AG09319 (cell line): ENCODE measurements around the gene RABGAP1L.

Experiments used
- DNase-seq: peaks from one replicate; pipeline ENCODE4 v3.0.0-alpha.2; 2010; ENCODE audit warnings: low read depth; ENCODE audit errors: extremely low read depth
- TF ChIP-seq, protein P1 (sequence below): IDR thresholded peaks from 2 replicates; pipeline ENCODE4 v1.5.1; 2011; ENCODE audit warnings: low read depth, mild to moderate bottlenecking, inconsistent platforms, low read length, moderate library complexity

RABGAP1L gene

DNA sequence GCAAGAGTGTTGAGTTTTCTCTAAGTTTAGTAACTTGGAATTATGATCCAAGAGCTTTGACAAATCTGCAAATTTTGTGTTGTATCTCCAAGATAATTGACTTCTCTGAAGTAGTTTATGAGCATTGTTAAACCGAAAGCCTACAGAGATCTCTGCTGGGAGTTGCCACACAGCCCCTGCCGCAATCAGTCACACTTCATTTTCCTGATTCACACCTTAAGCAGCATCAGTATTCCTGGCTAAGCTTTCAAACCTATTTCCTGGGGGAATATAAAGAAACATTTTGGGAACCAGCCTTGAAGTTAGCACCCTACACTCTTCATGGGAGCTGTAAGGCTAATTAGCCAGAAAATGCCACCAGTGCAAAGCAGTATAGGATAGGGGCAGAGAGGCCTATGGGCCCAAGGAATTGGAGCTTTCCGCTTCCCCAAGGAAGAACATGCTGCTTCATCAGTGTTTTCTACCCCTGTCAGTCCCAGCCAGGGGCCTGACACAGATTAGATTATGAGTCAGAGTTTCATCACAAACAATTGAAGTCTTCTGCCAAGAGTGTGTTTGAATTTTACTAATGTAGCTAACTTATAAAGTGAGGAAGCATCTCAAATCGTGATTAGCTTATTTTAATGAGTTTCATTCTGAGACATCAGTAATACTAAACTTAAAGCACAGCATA lies 817.3 kb downstream of the RABGAP1L start:
- no peak for DNase-seq

DNA sequence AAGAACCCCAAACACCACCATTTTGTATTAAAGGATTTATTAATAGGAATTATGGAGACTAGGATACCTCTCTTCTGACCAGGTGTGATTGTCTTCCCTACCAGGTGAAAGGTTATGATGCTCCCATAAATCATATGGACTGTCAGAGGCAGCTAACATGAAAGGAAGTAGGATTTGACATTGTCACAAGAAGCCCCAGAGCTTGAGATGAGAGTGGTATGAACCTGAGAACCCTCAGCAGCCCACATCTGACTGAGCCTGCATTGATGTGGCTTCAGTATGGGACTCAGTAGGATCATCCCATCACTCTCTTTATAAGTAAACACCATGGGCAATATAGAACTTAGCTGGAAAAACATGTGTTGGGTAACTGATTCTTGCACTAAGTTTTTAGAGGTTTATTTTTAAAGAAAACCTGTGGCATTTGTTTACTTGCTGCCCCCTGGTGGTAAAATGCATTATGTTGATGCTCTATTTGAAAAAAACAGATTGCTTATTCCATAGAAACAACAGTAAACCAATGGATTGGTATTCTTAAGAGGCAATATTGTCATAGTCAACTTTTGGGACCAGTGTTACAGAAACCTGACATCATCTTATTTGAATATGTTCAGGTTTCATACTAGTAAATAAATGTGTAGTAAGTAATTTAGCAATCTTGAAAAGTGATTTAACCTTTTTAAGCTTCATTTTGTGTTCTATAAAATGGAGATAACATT lies 823.8 kb downstream of the RABGAP1L start:
- DNase-seq: no peak
- TF ChIP-seq, protein P1, sequence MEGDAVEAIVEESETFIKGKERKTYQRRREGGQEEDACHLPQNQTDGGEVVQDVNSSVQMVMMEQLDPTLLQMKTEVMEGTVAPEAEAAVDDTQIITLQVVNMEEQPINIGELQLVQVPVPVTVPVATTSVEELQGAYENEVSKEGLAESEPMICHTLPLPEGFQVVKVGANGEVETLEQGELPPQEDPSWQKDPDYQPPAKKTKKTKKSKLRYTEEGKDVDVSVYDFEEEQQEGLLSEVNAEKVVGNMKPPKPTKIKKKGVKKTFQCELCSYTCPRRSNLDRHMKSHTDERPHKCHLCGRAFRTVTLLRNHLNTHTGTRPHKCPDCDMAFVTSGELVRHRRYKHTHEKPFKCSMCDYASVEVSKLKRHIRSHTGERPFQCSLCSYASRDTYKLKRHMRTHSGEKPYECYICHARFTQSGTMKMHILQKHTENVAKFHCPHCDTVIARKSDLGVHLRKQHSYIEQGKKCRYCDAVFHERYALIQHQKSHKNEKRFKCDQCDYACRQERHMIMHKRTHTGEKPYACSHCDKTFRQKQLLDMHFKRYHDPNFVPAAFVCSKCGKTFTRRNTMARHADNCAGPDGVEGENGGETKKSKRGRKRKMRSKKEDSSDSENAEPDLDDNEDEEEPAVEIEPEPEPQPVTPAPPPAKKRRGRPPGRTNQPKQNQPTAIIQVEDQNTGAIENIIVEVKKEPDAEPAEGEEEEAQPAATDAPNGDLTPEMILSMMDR: peak; percentile 52

More for the DNA sequence above, 817.3 kb downstream of the RABGAP1L start:
- TF ChIP-seq, protein P1: no peak

DNA sequence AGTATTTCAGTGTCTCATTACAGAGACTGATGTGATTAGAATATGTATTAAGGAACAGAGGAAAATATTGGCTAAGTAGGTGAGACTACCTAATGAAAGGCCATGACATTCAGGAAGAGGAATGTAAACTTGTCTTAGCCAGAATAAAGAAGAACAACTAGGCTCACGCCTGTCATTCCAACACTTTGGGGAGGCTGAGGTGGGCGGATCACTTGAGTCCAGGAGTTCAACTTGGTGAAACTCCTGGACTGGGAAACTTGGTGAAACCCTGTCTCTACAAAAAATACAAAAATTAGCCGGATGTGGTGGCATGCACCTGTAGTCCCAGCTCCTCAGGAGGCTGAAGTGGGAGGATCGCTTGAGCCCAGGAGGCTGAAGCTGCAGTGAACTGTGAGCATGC lies 825.6 kb downstream of the RABGAP1L start:
- DNase-seq: no peak

DNA sequence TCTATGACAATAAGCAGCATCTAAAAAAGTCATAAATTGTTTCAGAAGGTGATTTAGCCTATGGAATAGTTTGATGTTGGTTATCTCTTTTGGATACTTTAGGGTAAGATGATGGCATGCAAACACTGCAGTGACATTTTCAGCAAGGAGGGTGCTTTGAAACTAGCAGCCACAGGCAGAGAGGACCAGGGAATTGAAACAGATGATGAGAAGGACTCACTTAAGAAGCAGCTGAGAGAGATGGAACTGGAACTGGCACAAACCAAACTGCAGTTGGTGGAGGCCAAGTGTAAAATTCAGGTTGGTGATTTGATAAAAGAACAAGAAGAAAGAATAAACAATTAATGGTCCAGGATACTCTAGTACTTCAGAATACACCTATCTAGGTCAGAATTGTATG lies 829.2 kb downstream of the RABGAP1L start:
- DNase-seq: no peak
- TF ChIP-seq, protein P1: no peak

More for the DNA sequence above, 825.6 kb downstream of the RABGAP1L start:
- TF ChIP-seq, protein P1: no peak

DNA sequence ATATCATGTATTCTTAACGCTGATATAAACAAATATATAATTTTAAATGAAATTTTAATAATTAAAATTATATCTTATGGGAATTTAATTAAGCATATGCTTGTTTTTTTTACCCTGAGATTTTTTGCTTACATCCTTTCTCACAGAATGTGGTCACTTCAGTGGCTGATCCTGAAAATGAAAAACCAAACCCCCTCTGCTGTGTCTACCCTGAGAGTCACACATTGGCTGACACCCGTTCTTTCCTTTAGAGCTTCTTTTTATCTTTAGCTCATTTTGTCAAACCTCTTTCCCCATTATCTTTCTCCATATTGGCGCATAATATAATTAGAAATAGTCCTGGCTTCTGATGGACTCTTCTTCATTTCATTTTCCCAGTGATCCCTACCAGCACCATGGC lies 829.7 kb downstream of the RABGAP1L start:
- TF ChIP-seq, protein P1: no peak
- DNase-seq: no peak

DNA sequence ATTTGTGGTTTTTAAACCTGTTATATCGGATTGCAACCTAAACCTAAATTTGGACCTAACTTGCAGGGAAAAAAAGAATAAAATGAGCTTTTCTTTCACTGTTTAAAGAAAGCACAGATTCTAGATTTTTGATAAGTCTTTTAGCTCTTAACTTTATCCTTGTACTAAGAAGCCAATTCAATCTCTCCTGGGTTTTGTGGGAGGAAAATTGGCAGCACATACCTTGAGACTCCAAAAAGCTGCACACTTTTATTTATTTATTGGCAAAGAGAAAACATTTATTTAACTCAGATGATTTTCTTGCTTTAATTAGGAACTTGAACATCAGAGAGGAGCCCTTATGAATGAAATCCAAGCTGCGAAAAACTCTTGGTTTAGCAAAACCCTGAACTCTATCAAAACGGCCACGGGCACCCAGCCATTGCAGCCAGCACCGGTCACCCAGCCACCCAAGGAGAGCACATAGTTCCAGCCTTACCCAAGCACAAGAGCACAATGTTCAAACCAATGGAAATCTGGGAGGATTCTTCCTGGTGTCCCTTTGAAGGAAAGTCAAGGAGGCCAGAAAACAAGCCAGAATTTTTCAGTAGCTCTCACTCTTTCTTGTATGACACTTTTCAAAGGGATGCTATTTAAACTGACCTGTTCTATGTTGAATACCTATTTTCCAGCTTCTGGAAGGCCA lies 830.4 kb downstream of the RABGAP1L start:
- no peak for DNase-seq
- TF ChIP-seq, protein P1: no peak
